Cardiac fibroblast (primary cell): Measurements from ENCODE around the gene HORMAD2.

Source experiments
- DNase-seq, 2 donors: peaks; one replicate each; pipeline versions ENCODE4 v3.0.0 to v3.0.0-alpha.2; 2010; ENCODE audit warnings: low read depth in 2 of 2
- H3K4me3 ChIP-seq, 2 donors: replicated peaks in 1 of 2; 1 replicate in 1 of 2; 2 replicates in 1 of 2; pipeline ENCODE4 v1.5.1; 2011; ENCODE audit warnings: low read depth in 2 of 2, low read length in 2 of 2, mild to moderate bottlenecking in 2 of 2, moderate library complexity in 1 of 2
- TF ChIP-seq, protein P1 (sequence below): IDR thresholded peaks from one replicate; pipeline ENCODE4 v1.5.1; 2011; ENCODE audit warnings: low read depth, mild to moderate bottlenecking, low read length, inconsistent platforms

HORMAD2 gene

DNA sequence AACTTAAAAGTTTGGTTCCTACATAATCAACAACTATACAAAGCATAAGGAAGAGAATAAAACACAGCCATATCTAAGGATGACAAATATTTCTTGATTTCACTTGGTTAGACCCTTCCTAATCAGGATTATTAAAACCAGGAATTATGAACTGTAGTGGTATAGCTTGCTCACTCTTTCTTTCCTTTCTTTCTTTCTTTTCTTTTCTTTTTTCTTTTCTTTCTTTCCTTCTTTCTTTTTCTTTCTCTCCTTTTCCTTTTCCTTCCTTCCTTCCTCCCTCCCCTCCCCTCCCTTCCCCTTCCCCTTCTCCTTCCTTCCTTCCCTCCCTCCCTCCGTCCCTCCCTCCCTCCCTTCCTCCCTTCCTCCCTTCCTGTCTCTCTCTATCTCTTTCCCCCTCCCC lies 78.0 kb downstream of the HORMAD2 start:
- TF ChIP-seq, protein P1, sequence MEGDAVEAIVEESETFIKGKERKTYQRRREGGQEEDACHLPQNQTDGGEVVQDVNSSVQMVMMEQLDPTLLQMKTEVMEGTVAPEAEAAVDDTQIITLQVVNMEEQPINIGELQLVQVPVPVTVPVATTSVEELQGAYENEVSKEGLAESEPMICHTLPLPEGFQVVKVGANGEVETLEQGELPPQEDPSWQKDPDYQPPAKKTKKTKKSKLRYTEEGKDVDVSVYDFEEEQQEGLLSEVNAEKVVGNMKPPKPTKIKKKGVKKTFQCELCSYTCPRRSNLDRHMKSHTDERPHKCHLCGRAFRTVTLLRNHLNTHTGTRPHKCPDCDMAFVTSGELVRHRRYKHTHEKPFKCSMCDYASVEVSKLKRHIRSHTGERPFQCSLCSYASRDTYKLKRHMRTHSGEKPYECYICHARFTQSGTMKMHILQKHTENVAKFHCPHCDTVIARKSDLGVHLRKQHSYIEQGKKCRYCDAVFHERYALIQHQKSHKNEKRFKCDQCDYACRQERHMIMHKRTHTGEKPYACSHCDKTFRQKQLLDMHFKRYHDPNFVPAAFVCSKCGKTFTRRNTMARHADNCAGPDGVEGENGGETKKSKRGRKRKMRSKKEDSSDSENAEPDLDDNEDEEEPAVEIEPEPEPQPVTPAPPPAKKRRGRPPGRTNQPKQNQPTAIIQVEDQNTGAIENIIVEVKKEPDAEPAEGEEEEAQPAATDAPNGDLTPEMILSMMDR, result no peak
- no peak overlapping the region for H3K4me3 ChIP-seq
- DNase-seq, result no peak

DNA sequence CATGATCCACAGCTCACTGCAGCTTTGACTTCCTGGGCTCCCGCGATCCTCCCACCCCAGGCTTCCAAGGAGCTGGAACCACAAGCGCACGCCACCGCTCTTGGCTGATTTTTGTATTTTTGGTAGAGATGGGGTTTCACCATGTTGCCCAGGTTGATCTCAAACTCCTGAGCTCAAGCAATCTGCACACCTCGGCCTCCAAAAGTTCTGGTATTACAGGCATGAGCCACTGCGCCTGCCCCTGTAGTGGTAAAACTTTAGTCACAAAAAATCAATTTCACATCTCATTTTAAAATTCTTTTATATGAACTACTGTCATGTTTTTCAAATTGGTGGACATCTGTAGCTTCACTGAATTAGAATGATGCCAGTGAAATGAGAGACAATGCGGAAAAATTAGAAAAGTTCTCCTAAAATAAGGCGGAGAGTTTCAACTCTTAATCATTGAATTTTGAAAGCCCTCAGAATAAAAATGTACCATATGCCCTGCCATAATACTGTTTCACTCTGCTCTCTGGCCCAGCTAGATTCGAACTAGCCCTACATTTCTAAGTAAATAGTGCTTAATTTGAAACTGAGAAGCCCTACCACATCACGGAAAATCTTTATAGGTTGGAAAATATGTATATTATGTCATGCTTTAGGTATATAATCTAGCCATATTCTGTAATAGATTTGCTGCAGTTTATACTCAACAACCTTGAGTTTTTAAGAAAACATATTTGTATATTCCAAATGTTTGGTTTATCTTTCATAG lies 78.7 kb downstream of the HORMAD2 start:
- TF ChIP-seq, protein P1, result no peak
- no peak overlapping the region for H3K4me3 ChIP-seq
- peak in 1 of 2 donors; percentile 3 for DNase-seq

DNA sequence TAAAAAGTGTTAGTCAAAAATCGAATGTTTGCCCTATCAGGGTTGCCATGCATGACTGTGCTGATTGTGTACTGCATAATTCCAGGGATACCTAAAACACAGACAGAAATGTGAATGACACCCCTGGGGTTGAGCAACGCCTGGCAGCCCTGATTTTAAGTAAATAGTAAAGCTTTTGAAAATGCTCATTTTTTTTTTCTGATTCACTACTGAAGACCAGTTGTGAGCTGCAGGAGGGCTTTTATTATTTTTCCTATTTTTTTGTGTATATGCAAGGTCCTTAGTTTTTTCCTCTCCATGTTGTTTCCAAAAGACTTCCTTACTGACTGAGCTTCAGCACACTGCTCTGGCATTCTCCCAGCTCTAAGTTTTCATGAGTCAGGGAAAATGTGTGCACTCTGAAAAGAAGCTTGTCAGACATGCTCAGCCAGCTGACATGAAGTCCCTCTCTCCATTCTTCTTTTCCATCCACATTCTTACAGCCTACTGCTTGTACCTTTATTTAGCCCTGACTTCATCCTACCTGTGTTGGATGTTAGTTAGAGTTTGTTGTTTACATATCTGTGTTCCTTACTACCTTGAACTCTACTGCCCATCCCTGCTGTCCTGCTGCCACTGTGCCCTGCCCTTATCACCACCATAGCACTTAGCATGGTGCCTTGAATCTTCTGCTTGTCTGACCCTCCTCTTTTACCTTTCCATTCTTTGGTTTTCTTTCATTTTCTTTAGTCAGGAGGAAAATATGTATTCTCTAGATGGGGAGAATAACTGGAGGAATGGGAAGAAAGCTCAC lies 79.5 kb downstream of the HORMAD2 start:
- TF ChIP-seq, protein P1, result no peak
- no peak overlapping the region for H3K4me3 ChIP-seq
- DNase-seq, result peak; percentile 84 to 85

DNA sequence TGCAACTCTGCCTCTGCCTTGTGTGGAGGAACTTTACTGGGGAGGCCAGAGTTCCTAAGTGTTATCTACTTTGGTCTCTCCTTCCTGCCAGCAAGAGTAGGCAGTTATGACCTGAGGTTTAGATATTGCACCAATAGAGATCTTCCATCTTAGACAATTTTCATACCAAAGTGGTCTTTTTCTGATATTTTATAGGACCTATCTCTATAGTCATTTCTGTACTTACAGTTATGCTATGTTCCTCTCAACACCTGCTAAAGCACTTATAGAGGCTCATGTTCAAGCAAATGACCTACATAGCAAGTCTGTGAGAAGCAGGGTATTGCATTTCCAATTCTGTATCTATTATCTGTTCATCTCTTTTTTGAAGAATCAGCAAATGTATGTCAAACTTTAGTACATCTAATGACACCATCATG lies 80.8 kb downstream of the HORMAD2 start:
- no peak overlapping the region for H3K4me3 ChIP-seq
- no peak for DNase-seq
- TF ChIP-seq, protein P1, result no peak

DNA sequence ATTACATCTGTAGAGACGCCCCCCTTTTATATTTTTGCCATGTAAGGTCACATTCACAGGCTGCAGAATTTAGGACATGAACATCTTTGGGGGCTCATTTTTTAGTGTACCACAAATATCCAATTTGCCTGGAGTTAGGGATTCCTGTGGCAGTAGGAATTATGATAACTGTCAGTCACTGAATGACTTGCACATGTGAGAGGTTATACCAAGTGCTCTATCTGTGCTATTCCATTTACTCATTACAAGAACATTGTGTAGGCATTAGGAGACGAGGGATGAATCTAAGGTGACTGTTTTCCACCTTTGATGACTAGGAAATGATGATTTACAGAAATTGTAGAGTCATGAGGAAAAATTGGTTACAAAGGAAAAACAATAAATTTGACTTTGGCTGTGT lies 87.0 kb downstream of the HORMAD2 start:
- TF ChIP-seq, protein P1, result no peak
- no peak for DNase-seq
- no peak overlapping the region for H3K4me3 ChIP-seq

DNA sequence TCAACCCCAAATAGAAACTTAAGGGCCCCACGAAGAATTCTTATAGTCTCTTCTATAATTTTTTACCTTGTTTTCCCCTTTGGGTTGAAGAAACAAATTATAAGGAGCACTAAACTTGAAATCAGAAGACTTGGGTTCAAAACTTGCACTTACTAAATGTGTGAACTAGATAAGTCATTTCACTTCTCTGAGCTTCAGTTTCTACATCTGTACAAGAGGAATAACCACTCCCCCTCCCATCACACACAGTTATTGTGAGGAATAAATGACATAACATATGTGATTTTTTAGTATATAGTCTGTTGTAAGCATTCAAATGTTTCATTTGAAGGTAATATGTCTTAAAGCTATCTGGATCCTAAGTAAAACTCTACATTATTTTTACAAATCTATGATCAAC lies 87.5 kb downstream of the HORMAD2 start:
- H3K4me3 ChIP-seq, result no peak overlapping the region
- DNase-seq, result no peak
- TF ChIP-seq, protein P1, result no peak
